Renal cortex interstitium (tissue), 3 donors: ENCODE results near the gene TIAL1. TPM values are rescaled to one million over a fixed set of nuclear protein-coding genes. Genes with fewer than 3 reads are reported as not detected.

Experiments
- polyA plus RNA-seq, 3 donors: library from polyadenylated mRNA; unstranded; fragments of 120-200 nt; gene quantifications; one replicate each; pipeline ENCODE4 v1.2.1, GENCODE V29; 2013; ENCODE audit not compliant: insufficient read length in 3 of 3

TIAL1 gene
- polyA plus RNA-seq, 3 donors: 145 to 201 (median 178) TPM

Other genes with a start within 250 kb of the TIAL1 start
- 10 to 100 TPM; 33.0 to 36.3 (median 35.0) TPM for gene RGS10, start 54.2 kb downstream of the TIAL1 start, polyA plus RNA-seq
- 10 to 100 TPM; 27.7 to 32.1 (median 28.9) TPM for gene BAG3, start 54.4 kb upstream of the TIAL1 start, polyA plus RNA-seq
- gene INPP5F, start 129.1 kb upstream of the TIAL1 start, polyA plus RNA-seq: 10 to 100 TPM; 50.9 to 62.7 (median 58.9) TPM